Skin epidermis (tissue), 12 donors: ENCODE results near the gene NEUROG1.
A peak's percentile ranks its signal among the peaks of the same experiment; 100 is the strongest.
"Not testable (repeated sequence)": the region's sequence is repeated elsewhere in the genome, so short reads cannot be mapped to it uniquely, and the experiment has no call there.

Source experiments
- H3K27ac ChIP-seq, 21 experiments: fragments of 200-600 bp; sonication (generic) in 11 of 21; one replicate each; pipeline ENCODE4 v1.5.0; 2020; ENCODE audit warnings: mild to moderate bottlenecking in 3 of 21, inconsistent platforms in 2 of 21, moderate library complexity in 2 of 21
- H3K4me3 ChIP-seq, 7 experiments: fragments of 200-600 bp; sonication (generic) in 2 of 7; one replicate each; pipeline ENCODE4 v1.5.0; 2020; ENCODE audit warnings: inconsistent platforms in 2 of 7, mild to moderate bottlenecking in 2 of 7, moderate library complexity in 1 of 7

Gene NEUROG1

DNA sequence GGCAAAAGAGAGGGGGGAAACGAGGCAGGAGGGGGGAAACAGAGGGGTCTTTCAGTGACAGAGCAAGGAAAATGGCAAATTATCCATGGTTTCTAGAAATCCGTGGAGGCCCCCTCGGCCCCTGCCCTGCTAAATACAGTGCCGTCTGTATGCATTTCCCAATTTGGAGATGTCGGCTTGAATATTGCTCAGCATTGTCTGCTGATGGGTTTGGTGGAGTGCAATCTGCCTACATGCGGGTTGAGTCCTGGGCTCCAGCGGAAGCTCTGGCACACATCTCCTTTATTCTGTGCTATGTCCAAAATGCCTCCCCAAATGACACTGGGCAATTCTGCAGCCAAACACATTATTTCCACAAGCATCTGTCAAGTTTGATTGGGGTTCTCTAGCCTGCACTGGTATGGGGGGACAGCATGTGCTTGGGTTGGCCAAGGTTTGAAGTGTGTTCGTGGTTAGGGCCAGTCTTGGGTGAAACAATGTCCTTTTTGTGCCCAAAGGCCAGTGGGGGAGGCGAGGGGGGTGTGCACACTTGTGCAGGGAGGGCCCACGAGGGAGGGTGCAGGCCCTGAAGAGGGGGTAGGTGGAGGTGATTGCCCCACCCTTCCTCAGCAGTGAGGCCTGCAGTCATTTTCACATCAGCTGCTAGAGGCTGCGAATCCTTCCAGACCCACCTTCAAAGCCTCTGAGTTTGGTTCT lies 6.2 kb upstream of the NEUROG1 start:
- H3K27ac ChIP-seq = no peak overlapping the region
- no peak overlapping the region for H3K4me3 ChIP-seq

DNA sequence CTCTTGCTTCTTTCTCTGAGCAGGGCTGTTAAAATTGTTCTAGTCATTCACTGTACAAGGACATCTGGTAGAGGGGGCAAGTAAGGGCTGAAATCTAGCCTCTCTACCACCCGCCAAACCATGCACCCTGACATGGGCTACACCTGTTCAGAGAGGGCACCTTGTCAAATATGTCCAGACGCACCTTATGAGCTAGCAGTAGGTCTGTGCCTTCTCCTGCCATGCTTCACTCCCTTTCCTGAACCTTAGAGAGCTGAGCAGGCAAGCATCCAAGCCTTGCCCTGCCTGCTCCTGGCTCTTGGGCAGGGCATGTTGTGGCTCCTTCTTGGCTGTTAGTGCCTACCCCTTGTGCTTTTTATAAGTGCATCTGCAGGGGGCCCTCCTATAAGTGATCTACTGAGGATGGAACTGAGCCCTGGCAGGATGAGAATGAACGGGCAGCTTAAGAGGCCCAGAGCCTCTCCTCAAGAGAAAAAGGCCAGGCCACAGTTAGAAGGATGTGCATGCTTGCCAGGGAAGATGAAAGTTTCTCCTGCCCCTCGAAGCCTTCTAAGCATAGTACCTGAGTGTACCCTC lies 3.8 kb upstream of the NEUROG1 start:
- H3K4me3 ChIP-seq = no peak overlapping the region
- no peak overlapping the region for H3K27ac ChIP-seq

DNA sequence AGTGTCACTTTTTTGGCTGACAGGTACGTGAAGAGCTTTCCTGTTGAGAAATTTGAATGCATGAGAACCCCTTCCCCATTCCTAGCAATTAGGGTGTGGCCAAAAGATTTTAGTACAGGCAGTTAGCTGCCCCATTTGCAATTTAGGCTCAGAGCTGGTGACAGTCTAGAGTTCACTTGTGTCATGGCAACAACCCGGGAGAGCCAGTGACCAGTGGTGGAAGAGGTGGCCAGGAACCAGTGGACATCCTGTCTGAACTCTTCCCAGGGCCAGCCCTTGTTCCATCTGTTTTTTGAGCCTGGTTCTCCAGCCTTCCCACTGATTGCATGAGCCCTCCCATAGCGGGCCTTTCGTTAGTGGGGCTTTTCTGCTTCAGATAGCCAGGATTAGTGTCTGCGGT lies 2.5 kb upstream of the NEUROG1 start:
- Histone ChIP-seq H3K4me3 (no peak overlapping the region), H3K27ac (no peak overlapping the region)

DNA sequence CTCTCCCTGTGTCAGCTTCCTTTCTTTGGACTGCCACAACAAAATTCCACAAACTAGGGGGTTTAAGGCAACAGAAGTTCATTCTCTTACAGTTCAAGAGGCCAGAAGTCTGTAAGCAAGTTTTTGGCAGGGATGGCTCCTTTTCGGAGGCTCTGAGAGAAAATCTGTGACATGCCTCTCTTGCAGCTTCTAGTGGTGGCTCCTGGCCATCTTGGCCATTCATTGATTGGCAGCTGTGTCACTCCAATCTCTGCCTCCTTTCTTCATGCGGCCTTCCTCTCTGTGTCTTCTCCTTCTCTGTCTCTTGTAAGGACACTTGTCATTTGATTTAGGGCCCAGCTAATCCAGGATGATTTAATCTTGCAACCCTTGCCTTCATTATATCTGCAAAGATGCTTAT lies 2.0 kb upstream of the NEUROG1 start:
- Histone ChIP-seq H3K4me3 (no peak overlapping the region), H3K27ac (no peak overlapping the region)

DNA sequence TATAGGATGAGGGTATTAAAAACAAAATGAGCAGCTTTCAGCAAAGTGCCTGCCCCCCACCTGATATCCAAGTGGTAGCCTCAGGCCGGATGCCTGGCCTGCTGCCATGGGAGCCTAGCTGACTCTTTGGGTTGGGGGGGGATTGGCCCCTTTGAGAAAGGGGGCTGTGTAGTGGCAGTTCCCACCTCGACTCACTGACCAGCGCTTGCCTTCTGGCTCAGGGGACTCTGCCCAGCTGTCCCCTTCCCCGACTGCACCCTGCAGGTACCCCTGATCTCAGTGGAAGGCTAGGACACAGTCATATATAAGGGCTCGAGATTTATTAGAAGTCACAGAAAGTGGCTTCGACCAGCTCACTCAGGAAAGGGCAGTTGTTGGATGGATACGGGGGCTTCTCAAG lies 1.5 kb upstream of the NEUROG1 start:
- no peak overlapping the region for H3K4me3 ChIP-seq
- no peak overlapping the region for H3K27ac ChIP-seq

DNA sequence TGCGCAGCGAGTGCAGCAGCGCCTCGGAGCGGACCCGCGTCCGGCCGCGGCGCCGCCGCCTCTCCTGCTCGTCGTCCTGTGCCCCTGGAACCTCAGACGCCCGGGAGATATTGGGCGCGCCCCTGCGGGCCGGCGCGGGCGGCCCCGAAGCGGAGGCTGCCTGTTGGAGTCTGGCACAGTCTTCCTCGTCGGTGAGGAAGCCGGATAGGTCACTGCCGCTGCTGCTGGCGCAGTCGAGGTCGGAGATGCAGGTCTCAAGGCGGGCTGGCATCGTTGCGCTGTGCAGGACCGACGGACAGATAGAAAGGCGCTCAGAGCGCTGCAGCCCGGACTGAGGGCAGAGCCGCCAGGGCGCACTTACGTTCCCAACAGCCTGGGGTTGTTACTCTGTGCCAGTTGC lies 344 bp downstream of the NEUROG1 start:
- H3K4me3 ChIP-seq = peak overlapping the region in 1 of 7 experiments; percentile 31
- H3K27ac ChIP-seq = no peak overlapping the region

DNA sequence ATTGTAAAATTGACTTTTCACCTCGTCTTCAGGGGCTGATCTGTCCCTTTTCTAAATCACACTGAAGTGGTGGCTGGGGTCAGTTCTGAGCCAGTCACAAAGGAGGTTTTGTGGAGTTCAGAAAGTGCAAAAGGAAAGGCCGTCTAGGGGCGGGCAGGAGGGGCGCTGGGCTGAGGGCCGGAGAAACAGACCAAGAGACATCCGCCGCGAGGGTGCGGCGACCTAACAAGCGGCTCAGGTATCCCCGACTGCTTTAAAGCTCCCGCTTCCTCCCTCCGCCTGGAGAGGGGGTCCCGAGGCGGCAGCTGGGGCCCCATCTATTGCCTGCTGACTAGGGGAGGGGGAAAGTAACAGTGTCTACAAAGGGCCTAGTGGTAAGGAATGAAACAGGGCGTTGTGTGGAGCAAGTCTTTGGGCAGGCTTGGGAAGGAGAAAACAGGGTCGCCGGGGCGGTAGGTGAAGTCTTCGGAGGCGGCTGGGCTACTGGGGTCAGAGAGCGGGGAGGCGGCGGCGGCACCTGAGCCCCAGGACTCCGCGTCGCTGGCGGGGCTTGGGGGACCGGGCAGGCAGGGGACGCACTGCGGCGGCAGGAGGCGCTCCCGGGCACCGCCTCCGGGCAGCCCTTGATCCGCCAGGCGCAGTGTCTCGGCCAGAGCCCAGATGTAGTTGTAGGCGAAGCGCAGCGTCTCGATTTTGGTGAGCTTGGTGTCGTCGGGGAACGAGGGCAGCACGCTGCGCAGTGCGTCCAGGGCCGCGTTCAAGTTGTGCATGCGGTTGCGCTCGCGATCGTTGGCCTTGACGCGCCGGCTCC lies 950 bp downstream of the NEUROG1 start:
- H3K4me3 ChIP-seq = no peak overlapping the region
- H3K27ac ChIP-seq = no peak overlapping the region

DNA sequence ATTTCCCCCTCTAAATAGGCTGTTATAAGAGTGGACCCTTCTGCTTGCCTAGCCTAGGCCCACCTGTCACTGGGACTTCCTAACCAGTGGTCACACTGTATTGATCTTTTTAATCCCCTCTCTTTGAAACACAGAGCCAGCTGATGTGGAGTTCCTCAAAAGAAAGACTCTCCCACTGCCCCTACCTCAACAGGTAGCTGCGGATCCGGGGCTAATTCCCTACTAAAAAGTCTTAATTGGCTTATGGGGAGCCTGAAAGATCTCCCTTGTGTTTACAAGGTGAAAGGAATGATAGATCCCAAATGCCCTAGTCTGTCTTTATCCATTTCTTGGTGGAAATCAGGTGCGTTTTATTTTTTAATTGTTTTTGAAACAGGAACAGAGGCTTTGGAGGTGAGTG lies 2.0 kb downstream of the NEUROG1 start:
- H3K27ac ChIP-seq = no peak overlapping the region
- no peak overlapping the region for H3K4me3 ChIP-seq

DNA sequence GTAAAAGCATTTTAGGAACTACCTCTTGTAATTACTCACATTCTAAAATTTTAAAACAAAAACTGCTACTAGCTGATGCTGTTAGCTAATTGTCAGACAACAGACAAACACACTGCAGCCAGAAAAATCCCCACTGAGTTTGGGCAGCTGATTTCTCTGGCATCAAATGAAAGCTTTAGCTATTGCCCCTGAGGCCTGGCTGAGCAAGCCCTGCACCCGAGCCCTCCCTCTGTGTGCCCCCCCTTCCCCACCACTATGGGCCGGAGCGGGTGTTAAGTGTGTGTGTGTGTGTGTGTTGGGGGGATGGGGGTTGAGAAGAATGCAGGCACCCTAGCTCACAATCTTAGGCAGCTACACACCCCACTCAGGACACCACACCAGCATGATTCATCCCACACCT lies 2.4 kb downstream of the NEUROG1 start:
- no peak overlapping the region for H3K4me3 ChIP-seq
- H3K27ac ChIP-seq = no peak overlapping the region

DNA sequence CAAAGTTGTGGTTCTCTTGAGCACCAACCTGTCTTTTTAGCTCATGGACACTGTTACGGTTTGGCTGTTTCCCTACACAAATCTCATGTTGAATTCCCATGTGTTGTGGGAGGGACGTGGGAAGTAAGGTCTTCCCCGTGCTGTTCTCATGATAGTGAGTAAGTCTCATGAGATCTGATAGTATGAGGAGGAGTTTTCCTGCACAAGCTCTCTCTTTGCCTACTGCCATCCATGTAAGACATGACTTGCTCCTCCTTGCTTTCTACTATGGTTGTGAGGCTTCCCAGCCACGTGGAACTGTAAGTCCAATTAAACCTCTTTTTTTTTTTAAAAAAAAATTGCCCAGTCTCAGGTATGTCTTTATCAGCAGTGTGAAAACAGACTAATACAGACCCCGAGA lies 6.2 kb downstream of the NEUROG1 start:
- not testable (repeated sequence) for H3K4me3 ChIP-seq, H3K27ac ChIP-seq

DNA sequence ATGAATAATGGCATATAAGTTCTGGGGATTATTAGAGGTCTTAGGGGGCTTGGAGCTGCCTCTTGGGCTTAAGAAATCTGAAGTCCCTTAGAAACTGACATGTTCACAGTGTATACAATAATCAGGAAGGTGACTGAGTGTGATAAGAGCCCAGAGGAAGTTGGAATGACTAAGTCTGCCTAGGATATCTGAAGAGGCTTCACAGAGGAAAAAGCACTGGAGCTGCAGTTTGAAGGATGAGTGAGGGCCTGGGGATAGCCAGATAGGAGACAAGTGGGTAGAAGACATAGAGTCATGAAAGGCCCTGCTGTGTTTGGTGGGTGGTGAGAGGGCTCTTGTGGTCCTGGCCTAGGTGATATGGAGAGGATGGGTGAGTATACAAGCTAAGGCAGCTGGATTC lies 8.8 kb downstream of the NEUROG1 start:
- H3K4me3 ChIP-seq = no peak overlapping the region
- no peak overlapping the region for H3K27ac ChIP-seq

DNA sequence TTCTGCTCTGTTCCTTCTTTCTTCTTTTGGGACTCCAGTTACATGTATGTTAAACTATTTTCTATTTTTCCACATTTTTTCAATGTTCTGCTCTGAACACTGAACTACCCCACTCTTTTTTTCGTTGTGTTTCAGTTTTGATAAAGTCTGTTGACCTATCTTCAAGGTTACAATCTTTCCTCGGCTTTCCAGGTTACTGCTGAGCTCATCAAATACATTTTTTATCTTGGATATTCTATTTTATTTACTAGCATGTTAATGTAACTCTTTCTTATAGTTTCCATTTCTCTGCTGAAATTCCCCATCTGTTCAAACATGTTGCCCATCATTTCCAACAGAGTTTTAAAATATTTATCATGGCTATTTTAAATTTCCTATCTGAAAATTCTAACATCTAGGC lies 13.8 kb downstream of the NEUROG1 start:
- Histone ChIP-seq H3K4me3 (no peak overlapping the region), H3K27ac (no peak overlapping the region)

DNA sequence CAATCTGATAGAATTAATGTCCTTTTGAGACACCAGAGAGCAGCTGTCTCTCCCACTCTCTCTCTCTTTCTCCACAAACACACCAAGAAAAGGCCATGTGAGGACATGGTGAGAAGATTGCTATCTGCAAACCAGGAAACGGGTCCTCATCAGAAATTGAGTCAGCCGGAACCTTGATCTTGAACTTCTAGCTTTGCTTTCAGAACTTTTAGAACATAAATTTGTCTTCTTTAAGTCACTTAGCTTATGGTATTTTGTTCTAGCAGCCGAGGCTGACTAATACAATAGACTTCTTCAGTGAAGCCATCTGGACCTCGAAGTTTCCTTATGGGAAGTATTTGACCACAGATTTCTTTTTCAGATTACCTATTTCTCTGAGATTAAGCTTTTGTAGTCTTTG lies 18.1 kb downstream of the NEUROG1 start:
- Histone ChIP-seq H3K27ac (no peak overlapping the region), H3K4me3 (no peak overlapping the region)

DNA sequence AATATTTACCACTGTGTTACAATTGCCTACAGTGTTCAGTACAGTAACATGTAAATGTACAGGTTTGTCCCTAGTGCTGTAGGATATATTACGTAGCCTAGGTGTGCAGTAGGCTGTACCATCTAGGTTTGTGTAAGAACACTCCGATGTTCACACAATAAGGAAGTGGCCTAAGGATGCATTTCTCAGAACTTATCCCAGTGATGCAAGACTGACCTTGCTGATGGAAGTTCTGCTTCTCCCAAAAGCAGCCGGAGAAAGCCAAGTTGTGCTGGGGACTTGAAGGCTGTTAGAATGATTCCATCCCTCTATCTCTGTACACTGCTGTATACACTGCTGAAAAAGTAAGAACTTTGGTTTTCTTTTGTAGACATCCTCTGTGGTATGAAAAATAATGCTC lies 21.6 kb downstream of the NEUROG1 start:
- Histone ChIP-seq H3K4me3 (no peak overlapping the region), H3K27ac (no peak overlapping the region)

DNA sequence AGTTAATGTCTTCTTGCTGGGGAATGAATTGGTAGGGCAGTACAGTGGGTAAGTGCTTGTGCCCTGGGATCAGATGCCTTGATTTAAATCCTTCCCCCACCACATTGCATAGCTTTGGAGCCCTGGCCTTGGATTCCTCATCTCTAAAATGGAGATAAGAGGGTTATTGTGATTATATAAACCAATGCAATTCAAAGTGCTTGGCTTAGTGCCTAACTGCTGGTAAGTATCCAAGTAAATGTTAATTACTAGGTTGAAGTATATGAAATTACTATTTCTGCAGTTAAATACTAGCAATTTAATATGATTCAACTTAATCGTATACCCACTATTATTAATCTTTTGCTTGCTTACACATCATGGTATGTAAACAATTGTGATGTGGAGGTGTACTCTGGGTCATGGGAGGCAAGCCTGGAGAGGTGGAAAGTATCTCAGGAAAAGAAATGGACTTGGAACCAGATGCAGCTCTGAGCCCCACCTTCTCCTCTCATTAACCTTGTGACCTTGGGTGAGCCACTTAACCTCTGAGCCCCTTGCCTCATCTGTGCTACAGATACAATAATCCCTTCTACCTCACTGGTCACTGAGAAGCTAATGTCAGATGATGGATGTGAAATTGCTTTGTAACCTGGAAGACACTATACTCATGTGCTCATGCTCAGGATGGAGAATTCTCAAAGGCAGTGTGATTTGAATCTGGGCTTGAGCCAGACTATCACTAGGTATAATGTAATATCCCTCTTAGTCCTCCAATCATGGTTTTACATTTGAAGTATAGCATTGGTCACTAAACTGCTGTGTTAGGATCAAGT lies 23.8 kb downstream of the NEUROG1 start:
- H3K27ac ChIP-seq = no peak overlapping the region
- no peak overlapping the region for H3K4me3 ChIP-seq

DNA sequence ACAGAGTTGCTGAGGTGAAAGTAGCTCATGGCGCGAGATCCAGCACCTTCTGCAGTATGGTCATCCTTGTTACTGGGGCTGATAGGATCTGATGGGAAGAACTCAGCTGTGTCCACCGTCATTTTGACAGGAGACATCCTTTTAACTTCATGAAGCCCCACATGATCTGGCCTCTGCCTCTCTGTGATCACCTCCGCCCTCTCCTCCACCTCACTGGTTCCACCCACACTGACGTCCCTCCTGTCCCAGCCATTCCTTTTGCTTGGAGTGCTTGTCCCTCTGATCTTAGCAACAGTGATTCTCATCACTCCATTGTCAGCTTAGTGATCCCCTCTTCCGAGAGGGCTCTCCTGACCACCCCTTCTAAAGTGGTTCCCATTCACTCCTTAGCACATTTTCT lies 25.8 kb downstream of the NEUROG1 start:
- H3K4me3 ChIP-seq = no peak overlapping the region
- H3K27ac ChIP-seq = no peak overlapping the region

DNA sequence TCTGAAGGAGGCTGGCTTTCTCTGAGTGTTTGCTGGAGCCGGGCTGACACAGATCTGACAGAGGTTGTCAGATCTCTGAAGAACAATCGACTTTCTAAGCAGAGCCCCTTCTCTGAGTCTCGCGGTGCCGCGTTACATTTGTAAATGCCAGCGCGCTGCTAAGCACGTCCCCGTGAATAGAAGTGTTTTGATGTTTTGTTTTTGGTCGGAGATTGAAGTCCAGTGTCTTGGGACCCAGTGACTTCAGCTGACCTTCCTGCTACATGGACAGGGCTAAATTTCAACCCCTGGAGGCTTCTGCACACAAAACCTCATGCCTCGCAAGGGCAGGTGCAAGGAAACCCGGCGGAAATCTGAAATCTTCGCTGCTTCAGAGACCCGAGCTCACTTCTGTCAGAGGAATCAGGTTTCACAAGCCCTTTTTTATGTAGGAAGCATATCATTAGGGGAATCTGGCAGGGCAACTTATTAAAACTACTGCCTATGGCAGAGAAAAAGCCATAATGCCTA lies 27.2 kb downstream of the NEUROG1 start:
- H3K4me3 ChIP-seq = no peak overlapping the region
- no peak overlapping the region for H3K27ac ChIP-seq

DNA sequence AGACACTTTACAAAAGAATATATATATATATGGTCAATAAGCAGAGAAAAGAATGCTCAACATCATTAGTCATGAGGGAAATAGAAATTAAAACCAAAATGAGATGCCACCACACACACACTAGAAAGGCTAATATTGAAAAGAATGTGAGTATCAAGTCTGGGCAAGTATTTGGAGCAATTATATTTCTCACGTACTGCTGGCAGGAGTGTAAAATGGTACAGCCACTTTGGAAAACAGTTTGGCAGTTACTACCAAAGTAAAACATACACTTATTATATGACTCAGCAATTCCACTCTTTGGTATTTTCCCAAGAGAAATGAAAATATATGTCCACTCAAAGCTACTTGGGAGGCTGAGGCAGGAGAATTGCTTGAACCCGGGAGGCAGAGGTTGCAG lies 29.8 kb downstream of the NEUROG1 start:
- no peak overlapping the region for H3K27ac ChIP-seq
- H3K4me3 ChIP-seq = no peak overlapping the region

DNA sequence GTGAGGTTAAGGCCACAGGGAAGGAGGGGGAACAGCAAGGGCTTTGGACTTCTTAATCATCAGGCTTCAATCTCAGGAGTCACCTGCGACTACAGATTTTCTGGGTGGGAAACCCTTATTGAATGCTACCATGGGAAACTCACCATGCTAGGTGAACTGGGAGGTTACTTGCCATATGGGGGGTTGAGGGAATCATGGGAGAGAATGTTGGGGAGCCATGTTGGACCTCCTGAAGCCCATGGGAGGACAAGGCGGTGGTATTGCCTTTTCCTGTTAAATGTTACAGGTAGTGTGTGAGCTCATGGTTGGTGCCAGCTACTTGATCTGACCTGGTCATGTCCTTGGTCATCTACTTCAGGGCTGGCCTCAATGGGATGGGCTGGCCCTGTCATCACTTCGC lies 31.4 kb downstream of the NEUROG1 start:
- H3K4me3 ChIP-seq = no peak overlapping the region
- H3K27ac ChIP-seq = no peak overlapping the region

DNA sequence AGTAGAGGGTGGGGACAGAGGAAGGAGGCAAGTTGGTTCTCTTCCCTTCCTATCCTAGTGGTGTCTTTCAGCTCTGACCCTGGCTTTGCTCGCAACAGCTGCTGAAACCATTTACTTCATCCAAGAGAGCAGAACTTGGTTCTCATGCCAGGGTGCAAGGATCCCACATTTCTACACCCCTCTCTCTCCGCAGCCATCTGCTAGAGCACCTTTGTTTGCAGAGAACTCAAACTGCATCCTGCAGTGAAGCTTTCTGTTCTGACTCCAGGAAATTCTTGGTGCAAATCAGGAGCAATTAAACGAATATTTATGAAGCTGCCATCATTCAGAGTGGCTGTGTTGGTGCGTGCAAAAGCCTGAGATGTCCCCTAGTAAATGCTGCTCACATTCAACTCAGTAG lies 31.9 kb downstream of the NEUROG1 start:
- no peak overlapping the region for H3K27ac ChIP-seq

More for the DNA sequence above, 31.9 kb downstream of the NEUROG1 start:
- H3K4me3 ChIP-seq = no peak overlapping the region
